ENCODE results near the gene CCDC157.

DNA sequence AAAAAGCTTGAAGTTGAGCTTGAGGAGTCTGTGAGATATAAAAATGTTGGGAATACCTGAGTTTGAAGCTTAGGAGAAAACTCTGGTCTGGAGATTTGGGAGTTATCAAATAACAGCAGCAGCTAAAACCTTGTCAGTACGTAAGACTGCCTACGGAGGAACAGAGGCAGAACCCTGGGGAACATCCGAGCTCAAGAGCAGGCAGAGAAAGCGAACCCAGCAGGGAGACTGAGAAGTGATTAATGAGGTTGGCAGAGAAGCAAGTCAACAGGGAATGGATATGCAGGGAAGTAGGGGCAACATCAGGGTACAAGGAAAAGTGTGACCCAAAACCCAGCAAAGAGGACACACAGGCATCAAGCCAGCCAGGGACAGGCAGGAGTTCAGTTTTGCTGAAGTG lies 56.2 kb downstream of the CCDC157 start:
- TF ChIP-seq, protein P1, sequence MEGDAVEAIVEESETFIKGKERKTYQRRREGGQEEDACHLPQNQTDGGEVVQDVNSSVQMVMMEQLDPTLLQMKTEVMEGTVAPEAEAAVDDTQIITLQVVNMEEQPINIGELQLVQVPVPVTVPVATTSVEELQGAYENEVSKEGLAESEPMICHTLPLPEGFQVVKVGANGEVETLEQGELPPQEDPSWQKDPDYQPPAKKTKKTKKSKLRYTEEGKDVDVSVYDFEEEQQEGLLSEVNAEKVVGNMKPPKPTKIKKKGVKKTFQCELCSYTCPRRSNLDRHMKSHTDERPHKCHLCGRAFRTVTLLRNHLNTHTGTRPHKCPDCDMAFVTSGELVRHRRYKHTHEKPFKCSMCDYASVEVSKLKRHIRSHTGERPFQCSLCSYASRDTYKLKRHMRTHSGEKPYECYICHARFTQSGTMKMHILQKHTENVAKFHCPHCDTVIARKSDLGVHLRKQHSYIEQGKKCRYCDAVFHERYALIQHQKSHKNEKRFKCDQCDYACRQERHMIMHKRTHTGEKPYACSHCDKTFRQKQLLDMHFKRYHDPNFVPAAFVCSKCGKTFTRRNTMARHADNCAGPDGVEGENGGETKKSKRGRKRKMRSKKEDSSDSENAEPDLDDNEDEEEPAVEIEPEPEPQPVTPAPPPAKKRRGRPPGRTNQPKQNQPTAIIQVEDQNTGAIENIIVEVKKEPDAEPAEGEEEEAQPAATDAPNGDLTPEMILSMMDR (IDR thresholded peaks at IDR 0.05), result no peak
- TF ChIP-seq EZH2 (IDR thresholded peaks at IDR 0.05) (no peak), EZH2phosphoT487 (IDR thresholded peaks at IDR 0.05) (no peak)

All from neural progenitor cell (in vitro differentiated cells).